Endothelial cell of umbilical vein (primary cell): ENCODE measurements around the gene VSIR. TPM values are rescaled to one million over a fixed set of nuclear protein-coding genes. Genes with fewer than 3 reads are reported as not detected.

Experiments used
- BruUV-seq: library from RNA; stranded (reverse); fragments of 400-500 nt; replicated peaks from 2 replicates; lab custom pipeline; 2021; lab: Mats Ljungman, UMichigan
- CTCF ChIA-PET: fragments of 300-600, 350-600 bp; sonication (Branson Sonifier 250); formaldehyde crosslinking; loops from one replicate; lab custom pipeline; 2021; ENCODE audit warnings: antibody characterized with exemption, inconsistent platforms; lab: Charles Lee
- POLR2A ChIA-PET: fragments of 300-600, 350-600 bp; sonication (Branson Sonifier 250); formaldehyde crosslinking; loops from one replicate; lab custom pipeline; 2021; ENCODE audit warnings: antibody characterized with exemption, inconsistent platforms; lab: Charles Lee
- DNase-seq: peaks from one replicate; pipeline ENCODE4 v3.0.0-alpha.2; 2011; ENCODE audit warnings: low read depth, low spot score
- FAIRE-seq: peaks from 2 replicates; lab custom pipeline; 2011; peaks lifted over from hg19 to GRCh38; lab: Jason Lieb, UNC
- H2AFZ ChIP-seq: 2 replicates; pipeline ENCODE4 v1.6.0; 2012; ENCODE audit warnings: low read depth, low read length, control low read depth, inconsistent platforms
- H3K27ac ChIP-seq: 2 replicates; pipeline ENCODE4 v1.5.1; 2011; ENCODE audit warnings: low read depth, mild to moderate bottlenecking, control low read depth, low read length, moderate library complexity; ENCODE audit not compliant: insufficient read depth
- H3K27me3 ChIP-seq, 2 experiments: 2 replicates each; pipeline versions ENCODE4 v1.6.0 to v1.6.1; 2011; ENCODE audit warnings: low read length in 2 of 2, mixed read lengths in 1 of 2; ENCODE audit not compliant: control insufficient read depth in 2 of 2, insufficient read depth in 2 of 2
- H3K36me3 ChIP-seq, 2 experiments: 2 replicates in 1 of 2; 3 replicates in 1 of 2; pipeline ENCODE4 v1.5.1; 2011; ENCODE audit warnings: low read length in 2 of 2, mild to moderate bottlenecking in 1 of 2, moderate library complexity in 1 of 2; ENCODE audit not compliant: control insufficient read depth in 2 of 2, insufficient read depth in 2 of 2; ENCODE audit errors: extremely low read depth in 1 of 2
- H3K4me1 ChIP-seq: 3 replicates; pipeline ENCODE4 v1.5.1; 2011; ENCODE audit warnings: mild to moderate bottlenecking, low read length; ENCODE audit not compliant: control insufficient read depth, insufficient read depth; ENCODE audit errors: extremely low read depth
- H3K4me2 ChIP-seq: 2 replicates; pipeline ENCODE4 v1.6.1; 2011; ENCODE audit warnings: low read length, control low read depth, mixed read lengths; ENCODE audit not compliant: insufficient read depth
- H3K4me3 ChIP-seq, 3 experiments: fragments of 200-600 bp in 1 of 3; sonication (generic), shearing (Covaris generic) in 1 of 3; replicated peaks in 1 of 3; 2 replicates each; pipeline ENCODE4 v1.5.1; 2011 to 2016; ENCODE audit warnings: control low read depth in 3 of 3, low read length in 3 of 3, mild to moderate bottlenecking in 2 of 3, inconsistent platforms in 1 of 3, low read depth in 1 of 3, moderate library complexity in 1 of 3; ENCODE audit not compliant: insufficient read depth in 1 of 3
- H3K79me2 ChIP-seq: 2 replicates; pipeline ENCODE4 v1.6.0; 2012; ENCODE audit warnings: low read length, inconsistent platforms; ENCODE audit not compliant: control insufficient read depth, insufficient read depth
- H3K9ac ChIP-seq: replicated peaks from 2 replicates; pipeline ENCODE3; 2011; ENCODE audit warnings: low read length, control low read depth; ENCODE audit not compliant: insufficient read depth; ENCODE audit errors: extremely low read depth
- H3K9me1 ChIP-seq: replicated peaks from 3 replicates; pipeline ENCODE4 v1.6.0; 2011; ENCODE audit warnings: mild to moderate bottlenecking, low read length; ENCODE audit not compliant: control insufficient read depth, insufficient read depth; ENCODE audit errors: extremely low read depth
- H3K9me3 ChIP-seq: replicated peaks from 2 replicates; pipeline ENCODE4 v1.5.1; 2012; ENCODE audit warnings: low read length, inconsistent platforms; ENCODE audit not compliant: control insufficient read depth, insufficient read depth
- H4K20me1 ChIP-seq: replicated peaks from 2 replicates; pipeline ENCODE3; 2011; ENCODE audit warnings: mild to moderate bottlenecking, low read length; ENCODE audit not compliant: control insufficient read depth, insufficient read depth; ENCODE audit errors: extremely low read depth
- CTCF ChIP-seq, 2 donors: IDR thresholded peaks; 1 replicate in 1 of 2; 2 replicates in 1 of 2; pipeline ENCODE4 v1.5.1; 2011; ENCODE audit warnings: low read length in 2 of 2, mild to moderate bottlenecking in 2 of 2, moderate library complexity in 2 of 2, control low read depth in 1 of 2, inconsistent platforms in 1 of 2, low read depth in 1 of 2; ENCODE audit not compliant: insufficient read depth in 1 of 2; ENCODE audit errors: extremely low read depth in 1 of 2
- EZH2 ChIP-seq: IDR thresholded peaks from 2 replicates; pipeline ENCODE4 v1.6.1; 2012; ENCODE audit warnings: borderline replicate concordance, low read depth, mild to moderate bottlenecking, moderate library complexity, low read length, inconsistent platforms; ENCODE audit not compliant: severe bottlenecking
- FOS ChIP-seq: IDR thresholded peaks from 2 replicates; pipeline ENCODE4 v1.6.1; 2011; ENCODE audit warnings: mild to moderate bottlenecking, low read length, moderate library complexity, borderline replicate concordance; ENCODE audit not compliant: insufficient read depth
- GATA2 ChIP-seq: IDR thresholded peaks from 2 replicates; pipeline ENCODE4 v1.7.0; 2011; ENCODE audit warnings: low read depth, mild to moderate bottlenecking, moderate library complexity, mixed read lengths, low read length; ENCODE audit not compliant: insufficient read length, insufficient read depth
- JUN ChIP-seq: IDR thresholded peaks from 2 replicates; pipeline ENCODE4 v1.6.1; 2011; ENCODE audit warnings: borderline replicate concordance, low read depth; ENCODE audit not compliant: insufficient read length, insufficient read depth
- MAX ChIP-seq: IDR thresholded peaks from 2 replicates; pipeline ENCODE4 v1.6.1; 2011; ENCODE audit not compliant: insufficient read depth, insufficient read length
- MYC ChIP-seq: IDR thresholded peaks from one replicate; pipeline ENCODE4 v1.6.1; 2011; ENCODE audit warnings: mild to moderate bottlenecking, low read depth, low read length
- POLR2A ChIP-seq: IDR thresholded peaks from 2 replicates; pipeline ENCODE4 v1.6.1; 2012; ENCODE audit warnings: low read depth, mild to moderate bottlenecking, control low read depth, low read length
- POLR2AphosphoS5 ChIP-seq: IDR thresholded peaks from 2 replicates; pipeline ENCODE4 v1.6.1; 2012; ENCODE audit warnings: low read depth, mild to moderate bottlenecking, control low read depth, low read length, moderate library complexity; ENCODE audit not compliant: insufficient read depth
- dilution Hi-C: fragments of 300-500 bp; cut with MboI; formaldehyde crosslinking; loops from one replicate; pipeline ENCODE4 v1.15.0; 2019; ENCODE audit warnings: low sequenced_read_pairs; ENCODE audit not compliant: extremely low pct_ligation_motif_present
- intact Hi-C: fragments of 100-400 bp; cut with micrococcal nuclease; formaldehyde crosslinking; loops from one replicate; pipeline ENCODE4 v1.10.0; 2022
- polyA plus RNA-seq, 4 experiments: library from polyadenylated mRNA; depleted of rRNA in 3 of 4; stranded (reverse) in 3 of 4; unstranded in 1 of 4; fragments of >200 nt; gene quantifications; 2 replicates each; pipeline versions ENCODE4 v1.2.1 to v1.2.3, GENCODE V29; 2011 to 2012; ENCODE audit warnings: missing spikeins in 1 of 4
- total RNA-seq: library from RNA; stranded (reverse); gene quantifications from 2 replicates; pipeline ENCODE4 v1.2.3, GENCODE V29; 2021

Gene VSIR
- total and polyA plus RNA-seq, 2 donors (not counting 3 experiments of a cell fraction or from before 2014, with no cell fraction given), result 4.9 to 6.3 TPM

DNA sequence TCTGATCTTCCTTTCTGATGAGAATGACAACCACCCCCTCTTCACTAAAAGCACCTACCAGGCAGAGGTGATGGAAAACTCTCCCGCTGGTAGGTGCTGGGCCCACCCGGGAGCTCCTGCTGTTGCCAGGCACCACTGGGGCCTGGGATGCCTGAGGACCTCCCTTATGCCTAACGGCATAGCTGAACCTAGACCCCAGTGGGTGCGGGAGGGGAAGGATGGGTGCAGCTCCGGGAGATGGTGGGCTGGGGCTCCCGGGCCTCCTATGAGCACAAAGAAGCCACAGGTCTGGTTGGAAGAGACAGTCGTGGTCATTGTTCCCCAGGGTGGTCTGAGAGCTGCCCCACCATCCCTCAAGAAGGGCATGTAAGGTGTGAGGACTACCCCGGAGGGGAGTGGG, 15.6 kb upstream of the VSIR start:
- no peaks in the 10 kb centered on the region for H3K27me3 ChIP-seq
- CTCF ChIA-PET, result no interaction called here
- FAIRE-seq (no peak), DNase-seq (no peak)
- no peaks in the 10 kb centered on the region for H4K20me1 ChIP-seq
- H3K4me3 ChIP-seq, result no peak overlapping the region
- dilution Hi-C loops, result no loop called here
- BruUV-seq, result no TSS peak
- no peaks in the 10 kb centered on the region for H3K79me2 ChIP-seq
- no peak overlapping the region for H2AFZ ChIP-seq
- no peaks in the 10 kb centered on the region for H3K9me3 ChIP-seq
- no peaks in the 10 kb centered on the region for H3K36me3 ChIP-seq
- intact Hi-C loops, result no loop called here
- POLR2A ChIA-PET, result no interaction called here
- no peak overlapping the region for H3K27ac ChIP-seq
- no peak overlapping the region for H3K9ac ChIP-seq
- TF ChIP-seq JUN (no peak), FOS (no peak), EZH2 (no peak), POLR2A (no peak), MYC (no peak), GATA2 (no peak), POLR2AphosphoS5 (no peak), MAX (no peak), CTCF (IDR thresholded peaks at IDR 0.05; ENCODE audit: extremely low read depth in 1 of 2, insufficient read depth in 1 of 2, low read depth in 1 of 2, low read length in 2 of 2) (no peak)
- no peak overlapping the region for H3K4me2 ChIP-seq
- no peaks in the 10 kb centered on the region for H3K9me1 ChIP-seq
- H3K4me1 ChIP-seq, result no peaks in the 10 kb centered on the region
